Measurements from ENCODE around the gene INPP5J. TPM values are rescaled to one million over a fixed set of nuclear protein-coding genes. Genes with fewer than 3 reads are reported as not detected.

The INPP5J gene
- total and polyA plus RNA-seq, 2 experiments from 2014 or later = 4.8 to 14.5 TPM

DNA sequence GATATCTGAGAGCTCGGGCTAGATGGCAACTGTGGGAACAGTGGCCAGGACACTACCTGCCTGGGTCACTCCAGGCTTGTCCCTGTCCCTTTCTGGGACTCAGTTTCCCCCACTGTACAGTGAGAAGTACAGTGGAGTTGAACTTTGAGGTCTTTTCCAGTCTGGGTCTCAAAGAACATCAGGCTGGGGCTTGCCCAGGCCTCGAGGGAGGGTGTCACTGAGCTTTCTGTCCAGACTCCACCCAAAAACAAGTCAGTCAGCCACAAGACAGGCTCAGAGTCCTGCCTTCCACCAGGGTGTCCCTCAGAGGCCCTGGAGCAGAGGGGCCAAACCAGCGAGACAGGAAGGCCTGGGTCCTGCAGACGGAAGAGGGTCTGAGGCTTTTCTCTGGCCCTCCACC, 19.5 kb downstream of the INPP5J start:
- Histone ChIP-seq H2AFZ (no peak overlapping the region), H3K4me1 (ENCODE audit: insufficient read depth) (peaks cover 21% of the 10 kb centered on the region), H3K4me2 (no peak overlapping the region), H3K36me3 (ENCODE audit: insufficient read depth) (no peaks in the 10 kb centered on the region), H3K9me2 (ENCODE audit: insufficient read depth) (no peaks in the 10 kb centered on the region), H3K4me3 (no peak overlapping the region), H4K20me1 (replicated peaks; ENCODE audit: insufficient read depth) (peaks cover 6% of the 10 kb centered on the region; the same call in 1 of the 2 replicates), H3F3A (replicated peaks; ENCODE audit: low read depth) (no peaks in the 10 kb centered on the region), H3K27me3 (ENCODE audit: insufficient read depth) (no peaks in the 10 kb centered on the region), H3K27ac (ENCODE audit: low read depth) (no peak overlapping the region), H3K79me2 (replicated peaks; ENCODE audit: insufficient read depth) (peaks cover 25% of the 10 kb centered on the region)
- peaks cover 2% of the 10 kb centered on the region; the same call in 2 of the 3 replicates for H3K36me3 Mint-ChIP-seq (ENCODE audit: low read depth)
- peaks cover 23% of the 10 kb centered on the region for H3K9me3 Mint-ChIP-seq
- DNase-seq (ENCODE audit: low spot score) (no peak), ATAC-seq (no peak)
- H3K27me3 Mint-ChIP-seq (ENCODE audit: insufficient read depth, low read depth, poor library complexity) = peaks cover 14% of the 10 kb centered on the region
- no peak overlapping the region for H3K4me3 Mint-ChIP-seq
- H3K27ac Mint-ChIP-seq = no peak overlapping the region
- H3K4me1 Mint-ChIP-seq = peaks cover 16% of the 10 kb centered on the region
- TF ChIP-seq NANOG (IDR thresholded peaks at IDR 0.05; ENCODE audit: borderline replicate concordance) = no peak
- TF ChIP-seq ZNF331 (CRISPR knock-in tag; IDR thresholded peaks at IDR 0.05; ENCODE audit: low read depth) = no peak
- TF ChIP-seq, protein P1, sequence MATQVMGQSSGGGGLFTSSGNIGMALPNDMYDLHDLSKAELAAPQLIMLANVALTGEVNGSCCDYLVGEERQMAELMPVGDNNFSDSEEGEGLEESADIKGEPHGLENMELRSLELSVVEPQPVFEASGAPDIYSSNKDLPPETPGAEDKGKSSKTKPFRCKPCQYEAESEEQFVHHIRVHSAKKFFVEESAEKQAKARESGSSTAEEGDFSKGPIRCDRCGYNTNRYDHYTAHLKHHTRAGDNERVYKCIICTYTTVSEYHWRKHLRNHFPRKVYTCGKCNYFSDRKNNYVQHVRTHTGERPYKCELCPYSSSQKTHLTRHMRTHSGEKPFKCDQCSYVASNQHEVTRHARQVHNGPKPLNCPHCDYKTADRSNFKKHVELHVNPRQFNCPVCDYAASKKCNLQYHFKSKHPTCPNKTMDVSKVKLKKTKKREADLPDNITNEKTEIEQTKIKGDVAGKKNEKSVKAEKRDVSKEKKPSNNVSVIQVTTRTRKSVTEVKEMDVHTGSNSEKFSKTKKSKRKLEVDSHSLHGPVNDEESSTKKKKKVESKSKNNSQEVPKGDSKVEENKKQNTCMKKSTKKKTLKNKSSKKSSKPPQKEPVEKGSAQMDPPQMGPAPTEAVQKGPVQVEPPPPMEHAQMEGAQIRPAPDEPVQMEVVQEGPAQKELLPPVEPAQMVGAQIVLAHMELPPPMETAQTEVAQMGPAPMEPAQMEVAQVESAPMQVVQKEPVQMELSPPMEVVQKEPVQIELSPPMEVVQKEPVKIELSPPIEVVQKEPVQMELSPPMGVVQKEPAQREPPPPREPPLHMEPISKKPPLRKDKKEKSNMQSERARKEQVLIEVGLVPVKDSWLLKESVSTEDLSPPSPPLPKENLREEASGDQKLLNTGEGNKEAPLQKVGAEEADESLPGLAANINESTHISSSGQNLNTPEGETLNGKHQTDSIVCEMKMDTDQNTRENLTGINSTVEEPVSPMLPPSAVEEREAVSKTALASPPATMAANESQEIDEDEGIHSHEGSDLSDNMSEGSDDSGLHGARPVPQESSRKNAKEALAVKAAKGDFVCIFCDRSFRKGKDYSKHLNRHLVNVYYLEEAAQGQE (IDR thresholded peaks at IDR 0.05; ENCODE audit: unreplicated experiment) = no peak
- no peak for TF ChIP-seq EZH2phosphoT487 (IDR thresholded peaks at IDR 0.05; ENCODE audit: unreplicated experiment)
- TF ChIP-seq, protein P2, sequence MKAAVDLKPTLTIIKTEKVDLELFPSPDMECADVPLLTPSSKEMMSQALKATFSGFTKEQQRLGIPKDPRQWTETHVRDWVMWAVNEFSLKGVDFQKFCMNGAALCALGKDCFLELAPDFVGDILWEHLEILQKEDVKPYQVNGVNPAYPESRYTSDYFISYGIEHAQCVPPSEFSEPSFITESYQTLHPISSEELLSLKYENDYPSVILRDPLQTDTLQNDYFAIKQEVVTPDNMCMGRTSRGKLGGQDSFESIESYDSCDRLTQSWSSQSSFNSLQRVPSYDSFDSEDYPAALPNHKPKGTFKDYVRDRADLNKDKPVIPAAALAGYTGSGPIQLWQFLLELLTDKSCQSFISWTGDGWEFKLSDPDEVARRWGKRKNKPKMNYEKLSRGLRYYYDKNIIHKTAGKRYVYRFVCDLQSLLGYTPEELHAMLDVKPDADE (IDR thresholded peaks at IDR 0.05) = no peak
- TF ChIP-seq ZNF114 (CRISPR knock-in tag; IDR thresholded peaks at IDR 0.05) = no peak
- no peak for TF ChIP-seq POLR2AphosphoS5 (IDR thresholded peaks at IDR 0.05; ENCODE audit: low read depth)
- TF ChIP-seq JUNB (IDR thresholded peaks at IDR 0.05; ENCODE audit: unreplicated experiment) = no peak
- no peak for TF ChIP-seq EZH2 (IDR thresholded peaks at IDR 0.05; ENCODE audit: low read depth, unreplicated experiment)
- TF ChIP-seq CREB1 (CRISPR knock-in tag; IDR thresholded peaks at IDR 0.05; ENCODE audit: low read depth) = no peak
- TF ChIP-seq, protein P3, sequence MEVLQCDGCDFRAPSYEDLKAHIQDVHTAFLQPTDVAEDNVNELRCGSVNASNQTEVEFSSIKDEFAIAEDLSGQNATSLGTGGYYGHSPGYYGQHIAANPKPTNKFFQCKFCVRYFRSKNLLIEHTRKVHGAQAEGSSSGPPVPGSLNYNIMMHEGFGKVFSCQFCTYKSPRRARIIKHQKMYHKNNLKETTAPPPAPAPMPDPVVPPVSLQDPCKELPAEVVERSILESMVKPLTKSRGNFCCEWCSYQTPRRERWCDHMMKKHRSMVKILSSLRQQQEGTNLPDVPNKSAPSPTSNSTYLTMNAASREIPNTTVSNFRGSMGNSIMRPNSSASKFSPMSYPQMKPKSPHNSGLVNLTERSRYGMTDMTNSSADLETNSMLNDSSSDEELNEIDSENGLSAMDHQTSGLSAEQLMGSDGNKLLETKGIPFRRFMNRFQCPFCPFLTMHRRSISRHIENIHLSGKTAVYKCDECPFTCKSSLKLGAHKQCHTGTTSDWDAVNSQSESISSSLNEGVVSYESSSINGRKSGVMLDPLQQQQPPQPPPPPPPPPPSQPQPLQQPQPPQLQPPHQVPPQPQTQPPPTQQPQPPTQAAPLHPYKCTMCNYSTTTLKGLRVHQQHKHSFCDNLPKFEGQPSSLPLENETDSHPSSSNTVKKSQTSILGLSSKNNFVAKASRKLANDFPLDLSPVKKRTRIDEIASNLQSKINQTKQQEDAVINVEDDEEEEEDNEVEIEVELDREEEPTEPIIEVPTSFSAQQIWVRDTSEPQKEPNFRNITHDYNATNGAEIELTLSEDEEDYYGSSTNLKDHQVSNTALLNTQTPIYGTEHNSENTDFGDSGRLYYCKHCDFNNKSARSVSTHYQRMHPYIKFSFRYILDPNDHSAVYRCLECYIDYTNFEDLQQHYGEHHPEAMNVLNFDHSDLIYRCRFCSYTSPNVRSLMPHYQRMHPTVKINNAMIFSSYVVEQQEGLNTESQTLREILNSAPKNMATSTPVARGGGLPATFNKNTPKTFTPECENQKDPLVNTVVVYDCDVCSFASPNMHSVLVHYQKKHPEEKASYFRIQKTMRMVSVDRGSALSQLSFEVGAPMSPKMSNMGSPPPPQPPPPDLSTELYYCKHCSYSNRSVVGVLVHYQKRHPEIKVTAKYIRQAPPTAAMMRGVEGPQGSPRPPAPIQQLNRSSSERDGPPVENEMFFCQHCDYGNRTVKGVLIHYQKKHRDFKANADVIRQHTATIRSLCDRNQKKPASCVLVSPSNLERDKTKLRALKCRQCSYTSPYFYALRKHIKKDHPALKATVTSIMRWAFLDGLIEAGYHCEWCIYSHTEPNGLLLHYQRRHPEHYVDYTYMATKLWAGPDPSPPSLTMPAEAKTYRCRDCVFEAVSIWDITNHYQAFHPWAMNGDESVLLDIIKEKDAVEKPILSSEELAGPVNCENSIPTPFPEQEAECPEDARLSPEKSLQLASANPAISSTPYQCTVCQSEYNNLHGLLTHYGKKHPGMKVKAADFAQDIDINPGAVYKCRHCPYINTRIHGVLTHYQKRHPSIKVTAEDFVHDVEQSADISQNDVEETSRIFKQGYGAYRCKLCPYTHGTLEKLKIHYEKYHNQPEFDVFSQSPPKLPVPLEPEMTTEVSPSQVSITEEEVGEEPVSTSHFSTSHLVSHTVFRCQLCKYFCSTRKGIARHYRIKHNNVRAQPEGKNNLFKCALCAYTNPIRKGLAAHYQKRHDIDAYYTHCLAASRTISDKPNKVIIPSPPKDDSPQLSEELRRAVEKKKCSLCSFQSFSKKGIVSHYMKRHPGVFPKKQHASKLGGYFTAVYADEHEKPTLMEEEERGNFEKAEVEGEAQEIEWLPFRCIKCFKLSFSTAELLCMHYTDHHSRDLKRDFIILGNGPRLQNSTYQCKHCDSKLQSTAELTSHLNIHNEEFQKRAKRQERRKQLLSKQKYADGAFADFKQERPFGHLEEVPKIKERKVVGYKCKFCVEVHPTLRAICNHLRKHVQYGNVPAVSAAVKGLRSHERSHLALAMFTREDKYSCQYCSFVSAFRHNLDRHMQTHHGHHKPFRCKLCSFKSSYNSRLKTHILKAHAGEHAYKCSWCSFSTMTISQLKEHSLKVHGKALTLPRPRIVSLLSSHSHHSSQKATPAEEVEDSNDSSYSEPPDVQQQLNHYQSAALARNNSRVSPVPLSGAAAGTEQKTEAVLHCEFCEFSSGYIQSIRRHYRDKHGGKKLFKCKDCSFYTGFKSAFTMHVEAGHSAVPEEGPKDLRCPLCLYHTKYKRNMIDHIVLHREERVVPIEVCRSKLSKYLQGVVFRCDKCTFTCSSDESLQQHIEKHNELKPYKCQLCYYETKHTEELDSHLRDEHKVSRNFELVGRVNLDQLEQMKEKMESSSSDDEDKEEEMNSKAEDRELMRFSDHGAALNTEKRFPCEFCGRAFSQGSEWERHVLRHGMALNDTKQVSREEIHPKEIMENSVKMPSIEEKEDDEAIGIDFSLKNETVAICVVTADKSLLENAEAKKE (CRISPR knock-in tag; IDR thresholded peaks at IDR 0.05) = no peak
- TF ChIP-seq, protein P4, sequence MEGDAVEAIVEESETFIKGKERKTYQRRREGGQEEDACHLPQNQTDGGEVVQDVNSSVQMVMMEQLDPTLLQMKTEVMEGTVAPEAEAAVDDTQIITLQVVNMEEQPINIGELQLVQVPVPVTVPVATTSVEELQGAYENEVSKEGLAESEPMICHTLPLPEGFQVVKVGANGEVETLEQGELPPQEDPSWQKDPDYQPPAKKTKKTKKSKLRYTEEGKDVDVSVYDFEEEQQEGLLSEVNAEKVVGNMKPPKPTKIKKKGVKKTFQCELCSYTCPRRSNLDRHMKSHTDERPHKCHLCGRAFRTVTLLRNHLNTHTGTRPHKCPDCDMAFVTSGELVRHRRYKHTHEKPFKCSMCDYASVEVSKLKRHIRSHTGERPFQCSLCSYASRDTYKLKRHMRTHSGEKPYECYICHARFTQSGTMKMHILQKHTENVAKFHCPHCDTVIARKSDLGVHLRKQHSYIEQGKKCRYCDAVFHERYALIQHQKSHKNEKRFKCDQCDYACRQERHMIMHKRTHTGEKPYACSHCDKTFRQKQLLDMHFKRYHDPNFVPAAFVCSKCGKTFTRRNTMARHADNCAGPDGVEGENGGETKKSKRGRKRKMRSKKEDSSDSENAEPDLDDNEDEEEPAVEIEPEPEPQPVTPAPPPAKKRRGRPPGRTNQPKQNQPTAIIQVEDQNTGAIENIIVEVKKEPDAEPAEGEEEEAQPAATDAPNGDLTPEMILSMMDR (conservative IDR thresholded peaks at IDR 0.05; ENCODE audit: low read depth in 2 of 2) = no peak
- no peak for TF ChIP-seq STAT1 (IDR thresholded peaks at IDR 0.05; ENCODE audit: unreplicated experiment)

Measured in GM23338 (cell line).